ENCODE results near the gene CDS2.

- TF ChIP-seq JUND (IDR thresholded peaks at IDR 0.05) (no peak), POLR2A (IDR thresholded peaks at IDR 0.05; ENCODE audit: borderline replicate concordance, extremely low read depth, insufficient read depth, insufficient read length) (no peak)
These were observed 89.9 kb downstream of the CDS2 start for GRCh38 chr20:5216663-5217062.
